ENCODE data around the gene DAGLA.

Gene DAGLA

GRCh38 chr11:61693922-61694601 is 13.9 kb downstream of the DAGLA start:
- DNase-seq, result no peak

GRCh38 chr11:61694602-61694939 is 14.4 kb downstream of the DAGLA start:
- no peak for DNase-seq

- DNase-seq, result no peak
Measured at GRCh38 chr11:61694946-61695706, 14.9 kb downstream of the DAGLA start.

GRCh38 chr11:61695917-61696316 is 15.7 kb downstream of the DAGLA start:
- DNase-seq, result no peak

- DNase-seq, result no peak
Measured at GRCh38 chr11:61696602-61697001, 16.4 kb downstream of the DAGLA start.

- no peak for DNase-seq
Measured at GRCh38 chr11:61697078-61697502, 16.9 kb downstream of the DAGLA start.

- no peak for DNase-seq
Measured at GRCh38 chr11:61697764-61698163, 17.6 kb downstream of the DAGLA start.

GRCh38 chr11:61698173-61698948 is 18.2 kb downstream of the DAGLA start:
- DNase-seq, result peak; percentile 64

- DNase-seq, result no peak
Measured at GRCh38 chr11:61699737-61700160, 19.6 kb downstream of the DAGLA start.

GRCh38 chr11:61700212-61700611 is 20.0 kb downstream of the DAGLA start:
- DNase-seq, result no peak

- no peak for DNase-seq
Measured at GRCh38 chr11:61700720-61701119, 20.5 kb downstream of the DAGLA start.

GRCh38 chr11:61701242-61701886 is 21.2 kb downstream of the DAGLA start:
- peak; percentile 61 for DNase-seq

GRCh38 chr11:61702701-61703312 is 22.6 kb downstream of the DAGLA start:
- peak; percentile 22 for DNase-seq

- DNase-seq, result no peak
Measured at GRCh38 chr11:61704838-61705237, 24.6 kb downstream of the DAGLA start.

- DNase-seq, result no peak
Measured at GRCh38 chr11:61706452-61707400, 26.5 kb downstream of the DAGLA start.

GRCh38 chr11:61707574-61707973 is 27.4 kb downstream of the DAGLA start:
- DNase-seq, result no peak

- DNase-seq, result no peak
Measured at GRCh38 chr11:61709110-61709509, 28.9 kb downstream of the DAGLA start.

- DNase-seq, result no peak
Measured at GRCh38 chr11:61709572-61709971, 29.4 kb downstream of the DAGLA start.

GRCh38 chr11:61710019-61710418 is 29.8 kb downstream of the DAGLA start:
- DNase-seq, result no peak

- no peak for DNase-seq
Measured at GRCh38 chr11:61711037-61711436, 30.8 kb downstream of the DAGLA start.

GRCh38 chr11:61711498-61711897 is 31.3 kb downstream of the DAGLA start:
- DNase-seq, result no peak

GRCh38 chr11:61712314-61712713 is 32.1 kb downstream of the DAGLA start:
- no peak for DNase-seq

All from GF-D8 (cell line).